Prostate gland (tissue), 2 donors: ENCODE results near the gene ACLY.

ENCODE experiments used
- POLR2A ChIP-seq: fragments of 450-650 bp; IDR thresholded peaks from one replicate; pipeline ENCODE4 v1.6.1; 2016; ENCODE audit warnings: antibody characterized with exemption, mild to moderate bottlenecking
- POLR2AphosphoS5 ChIP-seq: sonication (generic); formaldehyde crosslinking; IDR thresholded peaks from one replicate; pipeline ENCODE4 v1.6.1; 2017; ENCODE audit warnings: antibody characterized with exemption
- TF ChIP-seq, protein P1 (sequence below), 4 experiments: fragments of 200-600 bp in 2 of 4; fragments of 450-650 bp in 2 of 4; sonication (generic) in 2 of 4; IDR thresholded peaks; 1 replicate in 3 of 4; 2 replicates in 1 of 4; pipeline ENCODE4 v1.5.1; 2016 to 2019; ENCODE audit warnings: antibody characterized with exemption in 4 of 4, mild to moderate bottlenecking in 2 of 4, moderate library complexity in 2 of 4

- TF ChIP-seq POLR2A (no peak), POLR2AphosphoS5 (no peak)
- TF ChIP-seq, protein P1, sequence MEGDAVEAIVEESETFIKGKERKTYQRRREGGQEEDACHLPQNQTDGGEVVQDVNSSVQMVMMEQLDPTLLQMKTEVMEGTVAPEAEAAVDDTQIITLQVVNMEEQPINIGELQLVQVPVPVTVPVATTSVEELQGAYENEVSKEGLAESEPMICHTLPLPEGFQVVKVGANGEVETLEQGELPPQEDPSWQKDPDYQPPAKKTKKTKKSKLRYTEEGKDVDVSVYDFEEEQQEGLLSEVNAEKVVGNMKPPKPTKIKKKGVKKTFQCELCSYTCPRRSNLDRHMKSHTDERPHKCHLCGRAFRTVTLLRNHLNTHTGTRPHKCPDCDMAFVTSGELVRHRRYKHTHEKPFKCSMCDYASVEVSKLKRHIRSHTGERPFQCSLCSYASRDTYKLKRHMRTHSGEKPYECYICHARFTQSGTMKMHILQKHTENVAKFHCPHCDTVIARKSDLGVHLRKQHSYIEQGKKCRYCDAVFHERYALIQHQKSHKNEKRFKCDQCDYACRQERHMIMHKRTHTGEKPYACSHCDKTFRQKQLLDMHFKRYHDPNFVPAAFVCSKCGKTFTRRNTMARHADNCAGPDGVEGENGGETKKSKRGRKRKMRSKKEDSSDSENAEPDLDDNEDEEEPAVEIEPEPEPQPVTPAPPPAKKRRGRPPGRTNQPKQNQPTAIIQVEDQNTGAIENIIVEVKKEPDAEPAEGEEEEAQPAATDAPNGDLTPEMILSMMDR (IDR thresholded peaks at IDR 0.05): no peak
Observed at GRCh38 chr17:41844971-41845370, 73.8 kb downstream of the ACLY start.
